Vagina (tissue), 2 donors: Measurements from ENCODE around the gene TUBB3. TPM values are rescaled to one million over a fixed set of nuclear protein-coding genes. Genes with fewer than 3 reads are reported as not detected.

Source experiments
- DNase-seq, 2 donors: peaks; one replicate each; pipeline ENCODE4 v3.0.0-alpha.2; 2017; ENCODE audit errors: extremely low spot score in 2 of 2
- H3K27ac ChIP-seq: fragments of 200-600 bp; sonication (generic); one replicate; pipeline ENCODE4 v1.5.1; 2019
- H3K27me3 ChIP-seq: fragments of 200-600 bp; sonication (generic); one replicate; pipeline ENCODE4 v1.5.1; 2019
- H3K36me3 ChIP-seq, 2 donors: fragments of 200-600 bp; sonication (generic); one replicate each; pipeline ENCODE4 v1.5.1; 2017 to 2019
- H3K4me1 ChIP-seq: fragments of 200-600 bp; sonication (generic); one replicate; pipeline ENCODE4 v1.5.1; 2019
- H3K4me3 ChIP-seq, 2 donors: fragments of 200-600 bp; sonication (generic); 1 replicate in 1 of 2; 2 replicates in 1 of 2; pipeline ENCODE4 v1.5.1; 2016 to 2019
- H3K9me3 ChIP-seq: fragments of 200-600 bp; sonication (generic); one replicate; pipeline ENCODE4 v1.5.1; 2019
- POLR2A ChIP-seq, 2 donors: fragments of 450-650 bp; IDR thresholded peaks; one replicate each; pipeline ENCODE4 v1.6.1; 2017; ENCODE audit warnings: antibody characterized with exemption in 2 of 2, mild to moderate bottlenecking in 2 of 2, moderate library complexity in 2 of 2
- POLR2AphosphoS5 ChIP-seq, 2 donors: sonication (generic); formaldehyde crosslinking; IDR thresholded peaks; one replicate each; pipeline ENCODE4 v1.9.0; 2017; ENCODE audit warnings: antibody characterized with exemption in 2 of 2, mild to moderate bottlenecking in 2 of 2, low read depth in 1 of 2; ENCODE audit not compliant: insufficient read depth in 1 of 2
- intact Hi-C: fragments of 100-400 bp; cut with DNase I; formaldehyde crosslinking; loops from one replicate; pipeline ENCODE4 v1.15.1; 2023
- total RNA-seq: library from RNA; depleted of rRNA; stranded (reverse); fragments of >200 nt; gene quantifications from one replicate; pipeline ENCODE4 v1.2.3, GENCODE V29; 2016
- TF ChIP-seq, protein P1 (sequence below), 3 experiments: fragments of 450-650 bp in 2 of 3; fragments of 200-600 bp in 1 of 3; sonication (generic) in 1 of 3; IDR thresholded peaks; one replicate each; pipeline ENCODE4 v1.5.1; 2017 to 2019; ENCODE audit warnings: antibody characterized with exemption in 3 of 3, mild to moderate bottlenecking in 2 of 3, moderate library complexity in 2 of 3

Gene TUBB3
- total RNA-seq, 1 donor from 2014 or later, result 19.2 TPM

DNA sequence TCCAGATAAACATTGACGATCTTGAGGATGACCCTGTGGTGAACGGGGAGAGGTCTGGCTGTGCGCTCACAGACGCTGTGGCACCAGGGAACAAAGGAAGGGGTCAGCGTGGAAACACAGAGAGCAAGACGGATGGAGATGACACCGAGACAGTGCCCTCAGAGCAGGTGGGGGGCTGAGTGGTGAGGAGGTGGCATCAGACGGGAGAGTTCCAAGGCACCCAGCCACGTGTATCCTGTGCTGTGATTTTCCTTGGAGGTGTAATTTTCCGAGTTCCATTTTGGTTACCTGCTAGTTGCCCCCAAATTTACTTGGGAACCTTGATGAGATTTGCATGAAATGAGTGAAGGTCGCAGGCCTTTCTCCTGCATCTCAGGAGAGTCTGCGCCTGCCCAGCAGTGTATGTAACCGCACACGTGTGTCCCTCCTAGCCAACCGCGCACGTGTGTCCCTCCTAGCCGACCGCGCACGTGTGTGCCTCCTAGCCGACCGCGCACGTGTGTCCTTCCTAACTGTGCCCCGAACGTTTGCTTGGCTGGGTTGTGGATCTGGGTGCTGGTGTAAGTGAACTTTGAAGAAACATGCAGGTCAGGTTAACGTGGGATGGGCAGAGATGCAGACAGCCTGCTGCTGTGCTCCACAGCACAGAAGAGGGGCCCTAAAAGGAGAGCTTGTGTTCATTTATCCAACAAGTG, 39.6 kb upstream of the TUBB3 start:
- H3K36me3 ChIP-seq, result peaks cover 0 to 81% of the 10 kb centered on the region in 2 donors
- H3K27me3 ChIP-seq, result no peaks in the 10 kb centered on the region
- TF ChIP-seq, protein P1, sequence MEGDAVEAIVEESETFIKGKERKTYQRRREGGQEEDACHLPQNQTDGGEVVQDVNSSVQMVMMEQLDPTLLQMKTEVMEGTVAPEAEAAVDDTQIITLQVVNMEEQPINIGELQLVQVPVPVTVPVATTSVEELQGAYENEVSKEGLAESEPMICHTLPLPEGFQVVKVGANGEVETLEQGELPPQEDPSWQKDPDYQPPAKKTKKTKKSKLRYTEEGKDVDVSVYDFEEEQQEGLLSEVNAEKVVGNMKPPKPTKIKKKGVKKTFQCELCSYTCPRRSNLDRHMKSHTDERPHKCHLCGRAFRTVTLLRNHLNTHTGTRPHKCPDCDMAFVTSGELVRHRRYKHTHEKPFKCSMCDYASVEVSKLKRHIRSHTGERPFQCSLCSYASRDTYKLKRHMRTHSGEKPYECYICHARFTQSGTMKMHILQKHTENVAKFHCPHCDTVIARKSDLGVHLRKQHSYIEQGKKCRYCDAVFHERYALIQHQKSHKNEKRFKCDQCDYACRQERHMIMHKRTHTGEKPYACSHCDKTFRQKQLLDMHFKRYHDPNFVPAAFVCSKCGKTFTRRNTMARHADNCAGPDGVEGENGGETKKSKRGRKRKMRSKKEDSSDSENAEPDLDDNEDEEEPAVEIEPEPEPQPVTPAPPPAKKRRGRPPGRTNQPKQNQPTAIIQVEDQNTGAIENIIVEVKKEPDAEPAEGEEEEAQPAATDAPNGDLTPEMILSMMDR (IDR thresholded peaks at IDR 0.05), result no peak
- no peak for TF ChIP-seq POLR2A (IDR thresholded peaks at IDR 0.05)
- TF ChIP-seq POLR2AphosphoS5 (IDR thresholded peaks at IDR 0.05; ENCODE audit: insufficient read depth in 1 of 2, low read depth in 1 of 2), result no peak
- H3K27ac ChIP-seq, result no peak overlapping the region
- intact Hi-C loops, result no loop called here
- H3K4me1 ChIP-seq, result peaks cover 10% of the 10 kb centered on the region
- H3K9me3 ChIP-seq, result no peaks in the 10 kb centered on the region
- H3K4me3 ChIP-seq, result no peak overlapping the region
- DNase-seq, result no peak

DNA sequence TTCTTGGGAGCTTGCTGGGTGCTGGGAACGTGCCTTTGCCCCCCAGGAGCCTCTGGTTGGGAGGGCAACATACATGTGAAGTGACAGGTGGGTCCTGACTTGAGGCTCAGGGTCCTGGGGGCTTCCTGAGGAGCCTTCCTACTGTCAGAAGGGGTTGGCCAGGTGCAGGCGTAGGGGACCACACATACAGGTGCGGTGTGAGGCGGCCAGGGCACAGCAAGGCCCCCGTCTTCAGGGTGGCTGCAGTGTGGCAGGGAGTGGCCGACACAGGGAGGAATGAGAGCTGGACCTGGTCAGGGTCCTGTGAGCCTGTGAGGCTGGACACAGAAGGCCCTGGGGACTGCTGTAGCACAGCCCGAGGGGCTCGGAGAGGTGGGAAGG, 39.1 kb upstream of the TUBB3 start:
- Histone ChIP-seq H3K4me1 (peaks cover 10% of the 10 kb centered on the region), H3K27ac (no peak overlapping the region), H3K27me3 (no peaks in the 10 kb centered on the region), H3K9me3 (no peaks in the 10 kb centered on the region), H3K36me3 (peaks cover 0 to 75% of the 10 kb centered on the region in 2 donors), H3K4me3 (no peak overlapping the region)
- intact Hi-C loops, result no loop called here
- DNase-seq, result no peak
- TF ChIP-seq POLR2AphosphoS5 (IDR thresholded peaks at IDR 0.05; ENCODE audit: insufficient read depth in 1 of 2, low read depth in 1 of 2), result no peak
- TF ChIP-seq, protein P1 (IDR thresholded peaks at IDR 0.05), result no peak
- no peak for TF ChIP-seq POLR2A (IDR thresholded peaks at IDR 0.05)

DNA sequence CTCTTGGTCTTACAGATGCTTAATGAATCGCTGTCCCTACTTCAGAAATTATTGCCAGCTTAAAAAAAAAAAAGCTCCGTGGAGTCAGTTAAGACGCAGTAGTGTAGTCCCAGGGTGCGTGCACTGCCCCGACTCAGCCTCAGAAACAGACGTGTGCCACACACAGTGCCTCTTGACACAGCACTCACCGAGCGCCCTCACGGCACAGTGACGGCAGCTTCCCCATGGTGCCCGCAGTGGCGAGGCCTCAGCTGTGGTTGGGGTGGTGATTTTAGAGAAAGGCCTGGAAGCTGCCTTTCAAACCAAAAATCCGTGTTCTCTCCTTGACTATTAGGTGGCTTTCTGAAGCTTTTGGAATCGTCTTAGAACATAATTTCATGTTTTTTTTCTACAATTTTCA, 35.9 kb upstream of the TUBB3 start:
- Histone ChIP-seq H3K4me1 (no peaks in the 10 kb centered on the region), H3K36me3 (peaks cover 0 to 88% of the 10 kb centered on the region in 2 donors), H3K4me3 (no peak overlapping the region), H3K27me3 (no peaks in the 10 kb centered on the region), H3K9me3 (no peaks in the 10 kb centered on the region), H3K27ac (no peak overlapping the region)
- intact Hi-C loops, result no loop called here
- DNase-seq, result no peak
- TF ChIP-seq POLR2A (IDR thresholded peaks at IDR 0.05), result no peak

DNA sequence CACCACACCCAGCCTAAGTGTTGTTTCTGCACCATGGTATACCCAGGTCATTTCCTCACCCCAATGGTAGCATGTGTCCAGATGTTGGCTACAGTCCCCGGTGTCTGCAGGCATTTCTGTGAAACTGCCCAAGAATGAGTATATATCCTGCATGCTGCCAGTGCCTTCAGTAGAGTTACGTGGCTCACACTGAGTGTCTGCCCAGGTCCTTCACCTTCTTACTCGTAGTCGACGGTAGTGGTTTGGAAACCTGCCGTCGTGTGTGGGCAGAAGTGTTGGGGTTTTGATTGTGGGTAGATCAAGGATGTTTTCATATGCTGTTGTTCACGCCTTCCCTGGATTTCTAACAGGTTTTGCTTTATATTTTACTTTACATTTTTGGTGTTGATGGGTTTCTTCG, 32.9 kb upstream of the TUBB3 start:
- no peak overlapping the region for H3K27ac ChIP-seq
- no peaks in the 10 kb centered on the region for H3K9me3 ChIP-seq
- H3K27me3 ChIP-seq, result no peaks in the 10 kb centered on the region
- DNase-seq, result no peak
- peaks cover 0 to 89% of the 10 kb centered on the region in 2 donors for H3K36me3 ChIP-seq
- H3K4me3 ChIP-seq, result no peak overlapping the region
- intact Hi-C loops, result no loop called here
- H3K4me1 ChIP-seq, result no peaks in the 10 kb centered on the region
- TF ChIP-seq, protein P1 (IDR thresholded peaks at IDR 0.05), result no peak
- TF ChIP-seq POLR2AphosphoS5 (IDR thresholded peaks at IDR 0.05; ENCODE audit: insufficient read depth in 1 of 2, low read depth in 1 of 2), result no peak
- no peak for TF ChIP-seq POLR2A (IDR thresholded peaks at IDR 0.05)

DNA sequence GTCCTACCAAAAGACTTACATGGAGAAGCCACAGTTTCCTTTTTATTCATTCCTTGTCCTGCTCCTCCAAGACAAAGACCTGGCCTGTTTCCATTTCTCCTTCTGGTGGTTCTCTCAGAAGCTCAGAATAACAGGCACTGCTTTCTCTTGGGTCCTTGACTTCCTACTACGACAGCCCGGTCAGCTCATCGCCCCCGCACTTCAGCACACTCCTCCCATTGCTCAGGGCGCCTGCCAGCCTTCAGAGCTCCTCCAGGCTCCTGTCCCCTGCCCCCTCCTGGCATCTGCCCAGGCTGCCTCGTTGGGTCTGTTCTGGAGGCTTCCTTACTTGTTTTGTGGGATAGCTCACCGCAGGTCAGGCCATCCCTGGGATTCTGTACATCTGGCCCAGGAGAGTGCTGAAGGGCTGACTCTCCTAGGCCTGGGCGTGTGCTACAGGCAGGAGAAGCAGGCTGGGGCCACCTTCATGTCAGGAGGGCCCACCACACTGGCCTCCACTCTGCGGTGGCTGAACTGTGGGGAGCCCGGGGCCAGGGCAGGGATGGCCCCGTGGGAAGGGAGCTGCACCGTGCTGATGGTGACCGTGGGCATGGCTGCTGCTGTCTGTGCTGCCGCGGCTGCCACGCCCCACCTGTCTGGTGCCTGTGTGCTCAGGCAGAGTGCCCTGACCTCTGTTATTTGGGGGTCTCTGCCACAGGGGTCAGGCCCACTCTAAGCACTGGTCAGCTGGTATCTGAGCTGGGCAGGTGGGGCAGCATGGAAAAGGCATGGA, 32.1 kb upstream of the TUBB3 start:
- H3K9me3 ChIP-seq, result no peaks in the 10 kb centered on the region
- TF ChIP-seq POLR2AphosphoS5 (IDR thresholded peaks at IDR 0.05; ENCODE audit: insufficient read depth in 1 of 2, low read depth in 1 of 2), result no peak
- TF ChIP-seq, protein P1 (IDR thresholded peaks at IDR 0.05), result no peak
- no peak for TF ChIP-seq POLR2A (IDR thresholded peaks at IDR 0.05)
- intact Hi-C loops, result no loop called here
- no peaks in the 10 kb centered on the region for H3K27me3 ChIP-seq
- H3K4me3 ChIP-seq, result no peak overlapping the region
- no peaks in the 10 kb centered on the region for H3K4me1 ChIP-seq
- DNase-seq, result no peak
- no peak overlapping the region for H3K27ac ChIP-seq
- H3K36me3 ChIP-seq, result peaks cover 0 to 87% of the 10 kb centered on the region in 2 donors
